Stimulated activated CD8-positive, alpha-beta memory T cell treated with anti-CD3 and anti-CD28 coated beads, Interleukin-7, amount 100 ng/mL, for 48 hours (primary cell): Measurements from ENCODE around the gene PCSK7.
"Not testable (repeated sequence)": the region's sequence is repeated elsewhere in the genome, so short reads cannot be mapped to it uniquely, and the experiment has no call there.

Source experiments
- DNase-seq, 2 donors: peaks; one replicate each; pipeline ENCODE4 v3.0.0-alpha.2; 2020; ENCODE audit warnings: low read depth in 1 of 2; ENCODE audit errors: extremely low read depth in 1 of 2

PCSK7 gene

GRCh38 chr11:117186431-117186761 lies 45.5 kb downstream of the PCSK7 start:
- DNase-seq = no peak

- DNase-seq = no peak
Measured at GRCh38 chr11:117185736-117186430, 46.0 kb downstream of the PCSK7 start.

- DNase-seq = no peak
Measured at GRCh38 chr11:117183724-117184349, 48.0 kb downstream of the PCSK7 start.

- not testable (repeated sequence) for DNase-seq
Measured at GRCh38 chr11:117183178-117183577, 48.7 kb downstream of the PCSK7 start.

GRCh38 chr11:117182551-117182935 lies 49.3 kb downstream of the PCSK7 start:
- DNase-seq = no peak

- DNase-seq = no peak
Measured at GRCh38 chr11:117181586-117182550, 50.0 kb downstream of the PCSK7 start.

GRCh38 chr11:117180661-117181585 lies 51.0 kb downstream of the PCSK7 start:
- peak; percentile 15 to 53 for DNase-seq

GRCh38 chr11:117180020-117180419 lies 51.9 kb downstream of the PCSK7 start:
- DNase-seq = no peak

GRCh38 chr11:117179048-117179999 lies 52.5 kb downstream of the PCSK7 start:
- peak; percentile 9 to 14 for DNase-seq

GRCh38 chr11:117178210-117179034 lies 53.5 kb downstream of the PCSK7 start, which contains the start of gene SIDT2:
Gene SIDT2 (plus strand): TSS chr11:117178743. CDS start chr11:117179264, 521 bp downstream.
- peak; percentile 76 to 90 for DNase-seq

GRCh38 chr11:117177534-117178209 lies 54.2 kb downstream of the PCSK7 start:
- no peak for DNase-seq

GRCh38 chr11:117176186-117176585 lies 55.7 kb downstream of the PCSK7 start:
- DNase-seq = no peak

- no peak for DNase-seq
Measured at GRCh38 chr11:117175781-117176180, 56.1 kb downstream of the PCSK7 start.

GRCh38 chr11:117175104-117175503 lies 56.8 kb downstream of the PCSK7 start:
- DNase-seq = no peak

GRCh38 chr11:117172724-117173421 lies 59.0 kb downstream of the PCSK7 start:
- no peak for DNase-seq

GRCh38 chr11:117171404-117172061 lies 60.3 kb downstream of the PCSK7 start:
- DNase-seq = no peak

- DNase-seq = no peak
Measured at GRCh38 chr11:117171007-117171403, 60.9 kb downstream of the PCSK7 start.
